ENCODE measurements around the gene EDIL3.

Gene EDIL3

DNA sequence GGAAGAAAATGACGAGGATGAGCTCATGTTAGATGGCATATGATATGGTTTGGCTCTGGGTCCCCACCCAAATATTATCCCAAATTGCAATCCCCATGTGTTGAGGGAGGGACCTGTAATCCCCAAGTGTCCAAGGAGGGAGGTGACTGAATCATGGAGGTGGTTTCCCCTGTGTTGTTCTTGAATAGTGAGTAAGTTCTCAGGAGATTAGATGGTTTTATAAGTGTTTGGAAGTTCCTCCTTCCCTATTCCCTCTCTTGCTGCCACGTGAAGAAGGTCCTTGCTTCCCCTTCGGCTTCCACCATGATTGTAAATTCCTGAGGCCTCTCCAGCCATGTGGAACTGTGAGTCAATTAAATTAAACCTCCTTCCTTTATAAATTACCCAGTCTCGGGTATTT is 10.1 kb downstream of the EDIL3 start:
- no peak for DNase-seq (ENCODE audit: extremely low read depth, insufficient read length)
- H3K27me3 ChIP-seq (replicated peaks; ENCODE audit: control insufficient read depth, insufficient read depth, low read length): no peaks in the 10 kb centered on the region
- TF ChIP-seq, protein P1, sequence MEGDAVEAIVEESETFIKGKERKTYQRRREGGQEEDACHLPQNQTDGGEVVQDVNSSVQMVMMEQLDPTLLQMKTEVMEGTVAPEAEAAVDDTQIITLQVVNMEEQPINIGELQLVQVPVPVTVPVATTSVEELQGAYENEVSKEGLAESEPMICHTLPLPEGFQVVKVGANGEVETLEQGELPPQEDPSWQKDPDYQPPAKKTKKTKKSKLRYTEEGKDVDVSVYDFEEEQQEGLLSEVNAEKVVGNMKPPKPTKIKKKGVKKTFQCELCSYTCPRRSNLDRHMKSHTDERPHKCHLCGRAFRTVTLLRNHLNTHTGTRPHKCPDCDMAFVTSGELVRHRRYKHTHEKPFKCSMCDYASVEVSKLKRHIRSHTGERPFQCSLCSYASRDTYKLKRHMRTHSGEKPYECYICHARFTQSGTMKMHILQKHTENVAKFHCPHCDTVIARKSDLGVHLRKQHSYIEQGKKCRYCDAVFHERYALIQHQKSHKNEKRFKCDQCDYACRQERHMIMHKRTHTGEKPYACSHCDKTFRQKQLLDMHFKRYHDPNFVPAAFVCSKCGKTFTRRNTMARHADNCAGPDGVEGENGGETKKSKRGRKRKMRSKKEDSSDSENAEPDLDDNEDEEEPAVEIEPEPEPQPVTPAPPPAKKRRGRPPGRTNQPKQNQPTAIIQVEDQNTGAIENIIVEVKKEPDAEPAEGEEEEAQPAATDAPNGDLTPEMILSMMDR (IDR thresholded peaks at IDR 0.05; ENCODE audit: insufficient read depth, low read length, poor library complexity, severe bottlenecking): no peak
- no peaks in the 10 kb centered on the region for H3K36me3 ChIP-seq (ENCODE audit: control insufficient read depth, insufficient read depth, low read length)
- H3K4me3 ChIP-seq (replicated peaks; ENCODE audit: low read depth, low read length): no peak overlapping the region

DNA sequence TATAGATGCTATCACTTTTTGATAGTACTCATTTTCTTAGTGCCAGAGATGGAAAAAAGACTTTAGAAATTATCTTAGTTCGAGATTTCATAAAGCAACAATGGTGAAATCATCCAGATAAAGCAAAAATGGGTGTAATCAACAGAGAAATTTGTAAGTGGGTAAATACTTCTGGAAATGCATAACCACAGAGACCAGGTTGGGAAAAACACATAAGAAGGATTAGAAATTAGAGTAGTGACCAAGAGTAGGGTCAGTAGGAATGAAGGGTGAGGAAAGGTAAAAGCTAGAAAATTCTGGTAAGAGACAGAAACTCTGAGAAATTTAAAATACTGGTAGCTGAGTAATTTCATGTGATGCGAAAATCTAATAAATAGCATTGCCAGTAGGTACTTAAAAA is 11.2 kb downstream of the EDIL3 start:
- no peaks in the 10 kb centered on the region for H3K27me3 ChIP-seq (replicated peaks; ENCODE audit: control insufficient read depth, insufficient read depth, low read length)
- no peak for DNase-seq (ENCODE audit: extremely low read depth, insufficient read length)

DNA sequence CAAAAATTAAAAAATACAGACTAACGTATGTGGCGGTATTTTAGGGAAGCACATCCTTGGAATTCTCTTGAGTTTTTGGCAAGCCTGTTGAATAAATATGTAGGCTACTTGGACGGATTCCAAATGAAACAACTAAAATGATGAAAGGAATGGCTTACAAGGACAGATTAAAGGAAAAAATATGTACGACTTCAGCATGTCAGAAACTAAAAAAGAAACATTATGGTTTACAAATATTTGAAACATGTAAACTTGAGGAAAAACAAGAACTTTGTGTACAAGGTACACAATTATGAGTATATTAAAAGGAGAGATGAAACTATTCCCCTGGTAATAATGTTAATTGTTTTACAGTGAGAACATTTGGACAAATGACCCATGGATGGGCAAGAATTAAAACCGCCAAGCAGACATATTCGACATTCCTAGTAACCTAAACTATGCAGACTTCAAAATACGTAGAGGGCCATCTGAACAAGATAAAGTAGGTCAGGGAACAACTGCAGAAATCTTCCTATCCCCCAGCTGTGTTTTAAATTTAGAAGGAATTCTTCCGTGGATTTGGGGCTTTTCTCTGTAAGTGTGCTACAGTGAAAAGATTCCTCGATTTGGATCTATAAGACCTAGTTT is 12.5 kb downstream of the EDIL3 start:
- no peak overlapping the region for H3K4me3 ChIP-seq (replicated peaks; ENCODE audit: low read depth, low read length)
- no peak for DNase-seq (ENCODE audit: extremely low read depth, insufficient read length)

More for the DNA sequence above, 11.2 kb downstream of the EDIL3 start:
- TF ChIP-seq, protein P1 (IDR thresholded peaks at IDR 0.05; ENCODE audit: insufficient read depth, low read length, poor library complexity, severe bottlenecking): no peak
- Histone ChIP-seq H3K36me3 (ENCODE audit: control insufficient read depth, insufficient read depth, low read length) (no peaks in the 10 kb centered on the region), H3K4me3 (replicated peaks; ENCODE audit: low read depth, low read length) (no peak overlapping the region)

DNA sequence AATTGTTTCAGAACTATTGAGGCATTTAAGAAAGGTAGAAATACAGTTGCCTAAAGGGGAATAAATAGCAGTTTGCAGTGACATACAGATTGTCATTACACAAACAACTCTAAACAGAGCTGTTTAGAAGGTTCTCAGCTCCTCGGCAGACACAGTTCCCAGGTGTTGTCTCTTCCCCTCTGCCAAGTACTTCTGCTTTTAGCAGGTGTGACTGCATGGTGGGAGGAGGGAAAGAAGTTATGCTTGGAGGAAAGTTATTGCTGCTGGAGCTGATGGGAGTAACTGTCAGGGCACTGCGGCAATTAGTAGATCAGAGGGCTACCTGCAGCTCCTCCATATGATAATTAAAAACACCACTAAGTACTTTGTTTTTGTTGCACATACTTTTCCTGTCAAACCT is 14.5 kb downstream of the EDIL3 start:
- TF ChIP-seq, protein P1 (IDR thresholded peaks at IDR 0.05; ENCODE audit: insufficient read depth, low read length, poor library complexity, severe bottlenecking): no peak
- no peak for DNase-seq (ENCODE audit: extremely low read depth, insufficient read length)
- no peak overlapping the region for H3K4me3 ChIP-seq (replicated peaks; ENCODE audit: low read depth, low read length)
- no peaks in the 10 kb centered on the region for H3K36me3 ChIP-seq (ENCODE audit: control insufficient read depth, insufficient read depth, low read length)
- no peaks in the 10 kb centered on the region for H3K27me3 ChIP-seq (replicated peaks; ENCODE audit: control insufficient read depth, insufficient read depth, low read length)

More for the DNA sequence above, 12.5 kb downstream of the EDIL3 start:
- no peaks in the 10 kb centered on the region for H3K36me3 ChIP-seq (ENCODE audit: control insufficient read depth, insufficient read depth, low read length)
- TF ChIP-seq, protein P1 (IDR thresholded peaks at IDR 0.05; ENCODE audit: insufficient read depth, low read length, poor library complexity, severe bottlenecking): no peak
- H3K27me3 ChIP-seq (replicated peaks; ENCODE audit: control insufficient read depth, insufficient read depth, low read length): no peaks in the 10 kb centered on the region

DNA sequence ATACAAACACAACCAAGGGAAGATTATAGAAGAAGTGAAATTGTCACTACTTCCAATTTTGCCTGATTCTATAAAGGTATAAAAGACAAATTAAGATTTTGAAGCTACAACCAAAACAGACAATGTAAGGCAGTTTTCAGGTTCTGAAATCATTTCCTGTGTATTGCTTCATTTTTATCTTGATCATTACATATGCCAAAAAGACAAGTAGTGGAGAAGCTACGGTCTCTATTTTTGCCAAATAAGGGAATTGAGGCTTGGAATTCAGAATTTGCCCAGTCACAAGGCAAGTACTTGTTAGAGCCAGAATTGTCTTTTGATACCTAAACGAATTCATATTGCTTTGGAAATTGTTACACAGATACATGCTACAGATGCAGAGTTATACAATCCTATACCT is 20.6 kb downstream of the EDIL3 start:
- no peaks in the 10 kb centered on the region for H3K27me3 ChIP-seq (replicated peaks; ENCODE audit: control insufficient read depth, insufficient read depth, low read length)
- no peak overlapping the region for H3K4me3 ChIP-seq (replicated peaks; ENCODE audit: low read depth, low read length)
- no peaks in the 10 kb centered on the region for H3K36me3 ChIP-seq (ENCODE audit: control insufficient read depth, insufficient read depth, low read length)
- DNase-seq (ENCODE audit: extremely low read depth, insufficient read length): no peak
- TF ChIP-seq, protein P1 (IDR thresholded peaks at IDR 0.05; ENCODE audit: insufficient read depth, low read length, poor library complexity, severe bottlenecking): no peak

Measured in GM06990 (cell line).